ENCODE measurements around the gene CREB5.

GRCh38 chr7:28776463-28777157, 364.3 kb downstream of the CREB5 start:
- no peak for TF ChIP-seq REST (IDR thresholded peaks at IDR 0.05; ENCODE audit: low read depth)
- no peak for TF ChIP-seq NFIC (IDR thresholded peaks at IDR 0.05)
- TF ChIP-seq, protein P1, sequence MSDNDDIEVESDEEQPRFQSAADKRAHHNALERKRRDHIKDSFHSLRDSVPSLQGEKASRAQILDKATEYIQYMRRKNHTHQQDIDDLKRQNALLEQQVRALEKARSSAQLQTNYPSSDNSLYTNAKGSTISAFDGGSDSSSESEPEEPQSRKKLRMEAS (IDR thresholded peaks at IDR 0.05): no peak
- no peak for TF ChIP-seq EP300 (IDR thresholded peaks at IDR 0.05; ENCODE audit: borderline replicate concordance)
- TF ChIP-seq CREB1 (IDR thresholded peaks at IDR 0.05; ENCODE audit: low read depth): no peak
